ENCODE measurements around the gene WEE1.
"Not testable (repeated sequence)": the region's sequence is repeated elsewhere in the genome, so short reads cannot be mapped to it uniquely, and the experiment has no call there.

WEE1 gene

GRCh38 chr11:9573052-9573774 lies at the start of gene WEE1:
WEE1 (plus strand) TSS chr11:9573670; CDS start chr11:9573934, 264 bp downstream.
- peak; percentile 95 for DNase-seq (ENCODE audit: low spot score)

DNA sequence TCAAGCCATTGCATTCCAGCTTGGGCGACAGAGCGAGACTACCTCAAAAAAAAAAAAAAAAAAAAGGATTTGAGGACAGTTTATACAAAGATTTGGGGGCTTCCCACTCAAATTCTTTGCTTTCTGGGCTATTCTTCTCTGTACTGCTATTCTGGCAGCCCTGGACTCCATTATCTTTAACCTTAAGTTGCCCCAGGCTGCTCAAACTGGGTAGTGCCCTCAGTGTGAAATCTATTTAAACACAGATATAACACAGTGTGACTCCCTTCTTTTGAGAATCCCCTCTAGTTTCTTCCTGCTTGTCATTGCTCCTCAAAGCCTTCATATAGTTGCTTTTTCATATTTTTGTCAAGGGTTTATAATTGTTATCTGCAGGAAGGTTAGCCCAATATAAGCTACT lies 49.5 kb upstream of the WEE1 start:
- DNase-seq (ENCODE audit: low spot score): no peak

- DNase-seq (ENCODE audit: low spot score): no peak
Measured at GRCh38 chr11:9525116-9525515, 48.4 kb upstream of the WEE1 start.

GRCh38 chr11:9527481-9528135 lies 45.9 kb upstream of the WEE1 start:
- peak; percentile 19 for DNase-seq (ENCODE audit: low spot score)

GRCh38 chr11:9528136-9528501 lies 45.4 kb upstream of the WEE1 start:
- DNase-seq (ENCODE audit: low spot score): no peak

DNA sequence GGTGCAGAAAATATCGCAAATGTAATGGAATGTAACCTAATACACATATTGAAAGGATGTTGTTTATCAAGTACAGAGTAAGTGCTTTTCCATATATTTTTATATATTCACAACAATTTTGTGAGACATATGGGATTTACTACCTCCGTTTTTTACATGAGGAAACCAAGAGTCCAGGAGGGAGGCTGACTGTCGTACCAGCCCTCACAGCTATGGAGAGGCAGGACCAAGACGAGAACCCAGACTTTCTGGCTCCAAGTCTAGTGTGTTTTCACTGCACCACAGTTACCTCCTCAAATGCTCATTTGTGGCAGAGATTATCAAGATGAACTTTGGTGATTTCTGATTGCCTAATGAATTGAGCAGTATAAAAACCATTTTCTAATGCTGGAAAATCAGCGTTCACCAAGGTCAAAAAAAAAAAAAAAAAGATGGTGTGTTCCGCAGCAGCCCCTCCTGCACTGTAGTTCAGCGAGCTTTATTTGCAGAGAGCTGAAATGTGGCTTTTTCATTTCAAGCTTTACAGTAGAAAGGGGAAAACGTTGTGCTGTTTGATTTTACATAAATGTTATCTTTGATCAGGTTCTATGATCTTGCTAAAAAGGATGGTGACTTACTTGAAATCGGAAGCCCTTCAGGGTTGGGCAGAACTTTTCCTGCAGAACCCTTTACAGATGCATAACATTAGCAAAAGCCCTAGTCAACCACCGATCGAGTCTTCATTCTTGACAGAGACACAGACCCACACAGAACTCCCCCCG lies 44.7 kb upstream of the WEE1 start:
- DNase-seq (ENCODE audit: low spot score): peak; percentile 21

DNA sequence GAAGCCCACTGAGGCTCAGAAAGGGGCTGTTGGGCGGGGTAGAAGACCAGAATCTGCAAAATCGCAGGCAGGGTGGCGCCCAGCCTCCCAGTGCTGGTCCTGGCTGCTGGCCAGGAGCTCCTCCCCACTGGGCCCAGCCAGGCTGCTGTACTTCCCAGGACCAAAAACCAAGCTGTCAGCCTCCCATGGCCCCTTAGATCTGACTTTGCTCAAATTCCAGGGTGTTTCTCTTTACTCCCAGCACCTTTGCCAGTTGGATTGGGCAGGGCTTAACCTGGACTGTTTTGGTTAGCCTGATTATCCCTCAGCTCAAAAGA lies 44.2 kb upstream of the WEE1 start:
- peak; percentile 31 for DNase-seq (ENCODE audit: low spot score)

DNA sequence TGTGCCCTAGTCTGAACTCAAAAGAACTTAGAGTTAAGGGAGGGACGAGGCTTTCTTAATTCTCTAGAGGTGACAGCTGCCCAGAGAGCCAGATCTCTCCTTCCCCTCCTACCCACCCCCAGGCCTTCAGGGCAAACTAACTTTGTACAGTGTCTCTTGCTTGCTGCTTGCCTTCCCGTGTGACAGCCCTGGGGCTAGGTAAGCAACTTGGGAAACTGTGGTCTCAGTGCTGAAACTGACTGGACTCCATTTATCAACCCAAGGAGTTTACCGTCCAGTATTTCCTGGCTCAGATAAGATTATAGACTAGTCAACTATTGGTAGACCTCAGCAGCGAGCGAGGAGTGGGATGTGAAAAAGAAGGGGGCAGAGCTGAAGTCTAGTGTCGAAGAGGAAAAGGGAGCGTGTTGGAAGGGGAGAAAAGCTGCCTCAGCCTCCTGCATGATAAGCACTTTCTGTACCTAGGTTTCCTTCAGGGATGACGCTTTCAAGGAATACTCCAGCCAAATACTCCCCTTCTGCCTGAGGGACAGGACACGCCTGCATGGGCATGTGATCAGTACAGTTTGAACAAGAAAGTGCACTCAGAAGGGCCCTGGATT lies 43.3 kb upstream of the WEE1 start:
- peak; percentile 39 for DNase-seq (ENCODE audit: low spot score)

DNA sequence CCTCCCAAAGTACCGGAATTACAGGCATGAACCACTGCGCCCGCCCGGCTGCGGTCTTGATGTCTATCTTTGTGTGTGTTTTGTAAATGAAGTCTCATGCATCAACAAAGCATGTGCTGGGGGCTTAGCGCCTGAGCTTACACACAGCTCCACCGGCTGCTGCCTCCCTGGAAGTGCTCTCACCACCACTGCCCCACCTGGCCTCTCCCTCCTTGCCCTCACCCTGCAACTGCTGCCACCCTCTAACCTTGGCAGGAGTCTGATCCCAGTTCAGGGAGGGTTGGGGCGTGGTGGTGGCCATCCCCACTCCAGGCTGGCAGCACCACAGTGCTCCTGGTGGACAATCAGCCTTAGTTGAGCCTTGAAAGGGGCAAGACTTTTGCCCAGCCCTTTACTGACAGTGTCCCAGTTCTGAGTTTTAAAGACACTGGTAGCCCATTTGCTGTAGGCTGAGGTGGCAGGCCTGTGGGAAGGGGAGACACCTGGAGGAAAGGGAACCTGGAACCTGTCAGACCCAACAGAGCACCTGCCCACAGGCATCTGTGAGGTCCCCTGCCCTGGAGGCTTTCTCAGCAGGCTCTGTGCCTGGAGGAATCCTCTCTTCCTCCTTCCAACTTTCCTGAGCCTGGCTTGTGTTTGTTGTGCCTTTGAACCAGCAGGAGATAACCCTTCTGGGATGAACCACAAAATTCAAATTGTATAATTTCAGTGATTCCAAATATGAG lies 42.4 kb upstream of the WEE1 start:
- no peak for DNase-seq (ENCODE audit: low spot score)

DNA sequence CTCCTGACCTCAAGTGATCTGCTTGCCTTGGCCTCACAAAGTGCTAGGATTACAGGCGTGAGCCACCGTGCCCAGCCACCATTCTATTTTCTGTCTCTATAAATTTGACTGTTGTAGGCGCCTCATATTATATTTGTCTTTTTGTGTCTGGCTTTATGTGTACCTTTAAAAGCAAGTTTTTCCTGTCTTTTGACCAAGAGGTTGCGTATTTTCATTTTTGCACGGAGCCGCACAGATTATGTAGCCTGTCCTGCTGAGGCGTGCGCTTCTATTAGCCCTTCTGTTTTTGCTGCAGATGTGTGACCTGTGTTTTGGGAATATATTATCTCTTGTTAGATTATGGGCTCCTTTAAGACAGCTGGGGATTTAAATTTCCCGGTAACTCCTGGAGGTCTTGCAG lies 40.4 kb upstream of the WEE1 start:
- peak; percentile 38 for DNase-seq (ENCODE audit: low spot score)

- DNase-seq (ENCODE audit: low spot score): no peak
Measured at GRCh38 chr11:9533736-9534473, 39.6 kb upstream of the WEE1 start.

DNA sequence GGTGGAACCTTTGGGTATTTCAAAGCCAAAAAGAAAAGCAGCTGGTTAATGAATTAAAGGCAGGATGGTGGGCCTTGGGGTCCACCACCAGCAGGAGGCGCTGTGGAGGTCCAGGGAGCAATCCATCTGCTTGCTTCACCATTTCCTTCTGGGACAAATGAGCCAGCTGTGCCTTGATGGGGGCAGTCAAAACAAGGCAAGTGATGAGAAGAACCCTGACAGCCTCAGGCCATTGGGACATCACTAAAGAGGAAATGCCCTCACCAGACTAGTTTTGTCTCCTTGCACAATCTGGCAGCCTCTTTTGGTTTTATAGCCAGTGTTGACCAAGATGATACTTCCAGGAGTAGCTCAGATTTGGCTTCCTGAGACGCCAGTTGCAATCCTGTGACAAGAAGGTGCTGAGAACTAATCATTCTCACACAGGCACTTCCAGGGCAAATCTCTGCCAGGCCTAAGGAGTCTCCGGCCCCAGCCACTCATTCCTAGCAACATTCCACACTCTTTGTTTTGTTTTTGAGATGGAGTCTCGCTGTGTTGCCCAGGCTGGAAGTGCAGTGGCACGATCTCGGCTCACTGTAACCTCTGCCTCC lies 38.2 kb upstream of the WEE1 start:
- DNase-seq (ENCODE audit: low spot score): peak; percentile 48

DNA sequence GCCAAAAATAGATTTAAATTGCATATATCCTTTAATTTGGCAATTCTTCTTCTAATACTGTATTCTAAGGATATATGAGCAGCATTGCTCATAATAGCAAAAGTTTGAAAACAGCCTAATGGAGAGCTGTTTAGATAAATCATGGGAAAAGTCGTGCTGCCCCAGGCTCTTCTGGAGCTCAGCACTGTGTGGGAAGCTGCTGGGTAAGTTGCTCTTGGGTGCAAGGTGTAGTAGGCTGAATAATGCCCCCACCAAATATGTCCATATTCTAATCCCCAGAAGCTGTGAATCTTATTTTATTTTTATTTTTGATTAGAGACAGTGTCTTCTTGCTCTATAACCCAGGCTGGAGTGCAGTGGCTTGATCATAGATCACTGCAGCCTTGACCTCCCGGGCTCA lies 34.9 kb upstream of the WEE1 start:
- no peak for DNase-seq (ENCODE audit: low spot score)

- not testable (repeated sequence) for DNase-seq (ENCODE audit: low spot score)
Measured at GRCh38 chr11:9549216-9549615, 24.3 kb upstream of the WEE1 start.

- DNase-seq (ENCODE audit: low spot score): no peak
Measured at GRCh38 chr11:9550191-9550628, 23.3 kb upstream of the WEE1 start.

- no peak for DNase-seq (ENCODE audit: low spot score)
Measured at GRCh38 chr11:9561279-9561982, 12.0 kb upstream of the WEE1 start.

DNA sequence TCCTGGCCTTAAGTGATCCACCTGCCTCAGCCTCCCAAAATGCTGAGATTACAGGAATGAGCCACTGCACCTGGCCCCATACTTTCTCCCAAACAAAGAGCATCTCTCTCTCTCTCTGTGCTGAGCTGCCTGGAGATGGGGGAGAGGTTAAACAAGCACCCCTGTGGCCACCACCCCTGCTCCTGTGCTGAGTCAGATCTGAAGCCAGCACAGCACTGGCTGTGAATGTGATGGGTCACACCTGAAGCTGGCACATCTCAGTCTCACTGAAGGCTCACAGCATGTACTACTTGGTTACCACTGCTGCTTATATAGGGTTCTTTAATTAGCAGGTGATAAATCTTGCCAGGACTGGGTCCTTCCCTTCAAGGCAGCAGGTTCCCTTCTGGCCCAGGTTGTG lies 10.8 kb upstream of the WEE1 start:
- no peak for DNase-seq (ENCODE audit: low spot score)

- no peak for DNase-seq (ENCODE audit: low spot score)
Measured at GRCh38 chr11:9563196-9563730, 10.2 kb upstream of the WEE1 start.

DNA sequence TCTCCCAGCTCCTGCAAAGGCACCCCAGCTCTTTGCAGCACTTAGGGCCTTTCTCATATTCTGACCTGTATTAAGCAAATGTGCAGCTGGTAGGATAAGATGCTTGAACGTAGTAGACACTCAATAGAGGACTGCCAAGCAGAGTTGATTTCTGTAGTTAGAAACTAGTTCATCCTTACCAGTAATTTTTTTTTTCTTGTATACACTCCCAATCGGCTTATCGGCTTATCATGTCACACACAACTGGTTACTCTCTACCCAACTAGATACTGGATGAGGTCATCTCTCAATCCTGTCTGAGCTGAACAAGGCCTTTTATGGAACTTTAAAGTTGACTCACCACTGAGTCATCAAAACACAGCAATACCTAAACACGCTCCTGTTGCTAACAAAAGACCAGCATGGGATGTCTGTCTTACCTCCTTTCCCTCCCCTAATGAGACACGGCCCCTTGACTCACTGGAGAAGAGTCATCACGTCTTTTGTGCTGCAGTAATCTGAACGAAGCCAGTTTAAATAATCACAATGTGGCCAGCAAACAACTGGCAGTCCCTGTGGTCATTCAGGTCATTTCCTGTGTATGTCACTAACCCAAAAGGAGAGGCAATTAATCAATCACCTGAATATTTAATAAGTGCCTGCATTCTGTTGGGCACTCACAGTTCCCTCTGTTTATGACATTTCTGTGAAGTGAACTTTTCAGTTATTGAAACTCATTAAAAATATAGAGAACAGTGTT lies 7.5 kb upstream of the WEE1 start:
- DNase-seq (ENCODE audit: low spot score): peak; percentile 57

Data from cerebellar cortex (tissue), 1 donor.